OCI-LY3 (cell line): ENCODE data around the gene LRFN2.

Experiments used
- H2AFZ ChIP-seq: fragments of 200-600, 300-600 bp; shearing (Covaris generic); 2 replicates; pipeline ENCODE4 v1.6.0; 2014; ENCODE audit warnings: antibody characterized with exemption, low read depth, low read length
- H3K27ac ChIP-seq: fragments of 200-600, 300-600 bp; sonication (generic); 2 replicates; pipeline ENCODE4 v1.5.1; 2014; ENCODE audit warnings: mild to moderate bottlenecking, low read length, moderate library complexity, mixed read lengths
- H3K27me3 ChIP-seq: fragments of 200-600, 300-600 bp; sonication (generic); 2 replicates; pipeline ENCODE4 v1.6.1; 2014; ENCODE audit warnings: low read depth, low read length, mixed read lengths
- H3K36me3 ChIP-seq: fragments of 200-600, 300-600 bp; sonication (generic); replicated peaks from 2 replicates; pipeline ENCODE3; 2014; ENCODE audit warnings: low read depth, low read length, mixed read lengths
- H3K4me1 ChIP-seq: fragments of 300-600, 200-600 bp; sonication (generic); 2 replicates; pipeline ENCODE4 v1.6.1; 2014; ENCODE audit warnings: low read length, mixed read lengths
- H3K4me2 ChIP-seq: fragments of 200-600, 300-600 bp; sonication (generic); 2 replicates; pipeline ENCODE4 v1.6.1; 2014; ENCODE audit warnings: low read length, mixed read lengths
- H3K4me3 ChIP-seq: fragments of 300-600, 200-600 bp; sonication (generic); 2 replicates; pipeline ENCODE4 v1.5.1; 2014; ENCODE audit warnings: antibody characterized with exemption, mild to moderate bottlenecking, low read length, moderate library complexity
- H3K79me2 ChIP-seq: fragments of 300-600, 200-600 bp; shearing (Covaris generic); 2 replicates; pipeline ENCODE4 v1.6.1; 2014; ENCODE audit warnings: mild to moderate bottlenecking, low read length, mixed read lengths
- H3K9ac ChIP-seq: fragments of 300-600, 200-600 bp; shearing (Covaris generic); 2 replicates; pipeline ENCODE4 v1.6.0; 2014; ENCODE audit warnings: mild to moderate bottlenecking, low read length, moderate library complexity
- H3K9me3 ChIP-seq: fragments of 200-600, 300-600 bp; shearing (Covaris generic); 2 replicates; pipeline ENCODE4 v1.6.1; 2014; ENCODE audit warnings: low read length, mixed read lengths; ENCODE audit not compliant: insufficient read depth
- H4K20me1 ChIP-seq: fragments of 200-600, 300-600 bp; sonication (generic); 2 replicates; pipeline ENCODE4 v1.6.1; 2016; ENCODE audit warnings: low read length, mixed read lengths; ENCODE audit not compliant: insufficient read depth
- EZH2phosphoT487 ChIP-seq: fragments of 200-600 bp; shearing (Covaris generic); IDR thresholded peaks from 2 replicates; pipeline ENCODE4 v1.6.1; 2018; ENCODE audit warnings: antibody characterized with exemption, mixed run types, low read depth
- TF ChIP-seq, protein P1 (sequence below): fragments of 200-600, 300-600 bp; sonication (generic); IDR thresholded peaks from 2 replicates; pipeline ENCODE4 v1.5.1; 2014; ENCODE audit warnings: antibody characterized with exemption, low read length, low read depth

LRFN2 gene

DNA sequence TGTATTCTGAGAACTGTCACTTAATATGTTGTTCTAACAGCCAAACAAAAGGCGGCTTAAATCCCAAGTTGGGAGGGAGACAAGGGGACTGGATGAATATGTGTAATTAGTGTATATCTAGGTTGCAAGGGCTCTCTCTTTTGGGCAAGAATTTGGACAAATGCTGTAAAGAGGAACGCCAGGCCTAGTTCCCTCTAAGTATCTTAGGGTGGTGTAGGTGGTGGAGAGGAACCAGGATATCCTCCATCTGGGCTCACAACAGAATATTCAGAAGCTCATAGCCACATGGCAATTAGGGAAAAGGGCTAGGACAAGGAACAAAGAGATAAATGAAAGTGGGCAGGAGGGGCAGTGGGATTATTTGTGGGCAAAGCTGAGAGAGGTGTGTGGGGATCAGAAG is 149.5 kb downstream of the LRFN2 start:
- Histone ChIP-seq H3K27ac (no peak overlapping the region), H3K79me2 (no peaks in the 10 kb centered on the region)

DNA sequence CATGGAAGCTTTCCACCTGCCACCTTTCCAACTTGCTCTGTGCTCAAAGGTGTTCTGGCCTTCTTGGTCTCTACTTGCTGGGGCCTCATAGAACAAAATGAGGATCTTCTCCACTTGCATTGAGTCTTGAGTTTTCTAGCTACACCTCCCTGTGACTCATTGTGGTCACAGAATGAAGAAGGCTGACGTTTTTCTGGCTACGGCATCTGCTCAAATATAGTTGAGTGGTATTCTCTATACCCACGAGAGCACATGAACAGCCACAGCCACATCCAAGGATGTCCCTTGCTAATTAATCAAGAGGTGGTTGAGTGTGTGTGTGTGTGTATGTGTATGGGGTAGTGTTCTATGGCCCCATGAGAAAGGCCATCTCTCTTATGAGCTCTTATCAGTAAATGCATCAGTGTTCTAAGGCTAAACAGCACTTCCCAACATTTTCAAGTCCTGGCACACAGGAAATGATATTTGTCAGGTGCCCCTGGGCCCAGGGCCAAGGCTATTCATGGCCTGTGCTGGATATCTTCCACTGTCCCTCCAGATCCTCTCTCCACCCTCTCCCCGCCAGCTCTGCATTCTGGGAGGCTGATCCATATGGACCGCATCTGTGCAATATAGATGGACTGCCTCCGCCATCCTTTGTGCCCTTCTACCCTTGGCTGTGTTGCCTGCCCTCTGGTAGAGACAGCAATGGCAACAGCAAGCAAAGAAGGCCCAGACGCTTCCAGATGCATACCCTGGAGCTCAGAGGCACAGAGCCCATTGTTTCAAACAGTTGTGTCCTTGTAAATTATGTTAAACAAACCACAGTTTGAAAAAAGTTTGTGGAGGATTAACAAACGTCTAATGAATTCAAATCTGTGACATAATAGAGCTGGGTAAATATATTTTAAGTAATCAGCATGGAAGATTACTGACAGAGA is 150.2 kb downstream of the LRFN2 start:
- no peaks in the 10 kb centered on the region for H3K79me2 ChIP-seq
- TF ChIP-seq, protein P1, sequence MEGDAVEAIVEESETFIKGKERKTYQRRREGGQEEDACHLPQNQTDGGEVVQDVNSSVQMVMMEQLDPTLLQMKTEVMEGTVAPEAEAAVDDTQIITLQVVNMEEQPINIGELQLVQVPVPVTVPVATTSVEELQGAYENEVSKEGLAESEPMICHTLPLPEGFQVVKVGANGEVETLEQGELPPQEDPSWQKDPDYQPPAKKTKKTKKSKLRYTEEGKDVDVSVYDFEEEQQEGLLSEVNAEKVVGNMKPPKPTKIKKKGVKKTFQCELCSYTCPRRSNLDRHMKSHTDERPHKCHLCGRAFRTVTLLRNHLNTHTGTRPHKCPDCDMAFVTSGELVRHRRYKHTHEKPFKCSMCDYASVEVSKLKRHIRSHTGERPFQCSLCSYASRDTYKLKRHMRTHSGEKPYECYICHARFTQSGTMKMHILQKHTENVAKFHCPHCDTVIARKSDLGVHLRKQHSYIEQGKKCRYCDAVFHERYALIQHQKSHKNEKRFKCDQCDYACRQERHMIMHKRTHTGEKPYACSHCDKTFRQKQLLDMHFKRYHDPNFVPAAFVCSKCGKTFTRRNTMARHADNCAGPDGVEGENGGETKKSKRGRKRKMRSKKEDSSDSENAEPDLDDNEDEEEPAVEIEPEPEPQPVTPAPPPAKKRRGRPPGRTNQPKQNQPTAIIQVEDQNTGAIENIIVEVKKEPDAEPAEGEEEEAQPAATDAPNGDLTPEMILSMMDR = no peak
- no peak for TF ChIP-seq EZH2phosphoT487
- H3K4me3 ChIP-seq = no peak overlapping the region
- H4K20me1 ChIP-seq = no peaks in the 10 kb centered on the region
- H3K4me2 ChIP-seq = no peak overlapping the region
- H3K36me3 ChIP-seq = no peaks in the 10 kb centered on the region
- 0 out of 2 replicates have a peak, but pooled peaks cover 5% of the 10 kb centered on the region for H3K27me3 ChIP-seq
- H2AFZ ChIP-seq = no peak overlapping the region
- H3K27ac ChIP-seq = no peak overlapping the region
- peaks cover 10% of the 10 kb centered on the region for H3K4me1 ChIP-seq
- H3K9me3 ChIP-seq = no peaks in the 10 kb centered on the region
- H3K9ac ChIP-seq = no peak overlapping the region

More for the DNA sequence above, 149.5 kb downstream of the LRFN2 start:
- Histone ChIP-seq H3K9ac (no peak overlapping the region), H3K4me3 (no peak overlapping the region), H3K9me3 (no peaks in the 10 kb centered on the region), H3K4me2 (no peak overlapping the region), H2AFZ (no peak overlapping the region), H3K27me3 (0 out of 2 replicates have a peak, but pooled peaks cover 5% of the 10 kb centered on the region), H3K4me1 (peaks cover 10% of the 10 kb centered on the region), H4K20me1 (no peaks in the 10 kb centered on the region), H3K36me3 (no peaks in the 10 kb centered on the region)
- TF ChIP-seq, protein P1 = no peak
- TF ChIP-seq EZH2phosphoT487 = no peak

DNA sequence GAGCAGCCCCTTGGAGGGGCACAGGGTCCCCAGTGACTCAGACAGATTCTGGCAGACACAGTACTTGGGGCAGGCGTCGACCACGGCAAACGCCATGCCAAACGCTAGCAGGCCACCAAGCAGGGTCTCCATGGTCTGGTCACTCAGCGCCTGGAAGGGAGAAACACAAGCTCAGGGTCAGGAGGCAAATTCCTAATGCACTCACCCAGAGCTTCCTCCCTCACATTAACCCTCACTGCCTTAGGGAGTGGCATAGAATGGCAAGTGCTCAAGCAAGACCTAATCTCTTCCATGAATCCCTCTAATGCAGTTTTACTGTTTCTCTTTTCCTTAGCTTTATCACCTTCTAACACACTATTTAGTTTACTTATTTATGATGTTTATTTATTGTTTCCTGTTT is 154.2 kb downstream of the LRFN2 start:
- Histone ChIP-seq H3K36me3 (no peaks in the 10 kb centered on the region), H3K9me3 (no peaks in the 10 kb centered on the region), H3K9ac (no peak overlapping the region), H3K27ac (no peak overlapping the region), H3K79me2 (no peaks in the 10 kb centered on the region), H3K27me3 (0 out of 2 replicates have a peak, but pooled peaks cover 12% of the 10 kb centered on the region), H4K20me1 (no peaks in the 10 kb centered on the region), H2AFZ (no peak overlapping the region), H3K4me1 (peaks cover 10% of the 10 kb centered on the region), H3K4me2 (no peak overlapping the region), H3K4me3 (no peak overlapping the region)
- TF ChIP-seq, protein P1 = no peak
- TF ChIP-seq EZH2phosphoT487 = no peak

DNA sequence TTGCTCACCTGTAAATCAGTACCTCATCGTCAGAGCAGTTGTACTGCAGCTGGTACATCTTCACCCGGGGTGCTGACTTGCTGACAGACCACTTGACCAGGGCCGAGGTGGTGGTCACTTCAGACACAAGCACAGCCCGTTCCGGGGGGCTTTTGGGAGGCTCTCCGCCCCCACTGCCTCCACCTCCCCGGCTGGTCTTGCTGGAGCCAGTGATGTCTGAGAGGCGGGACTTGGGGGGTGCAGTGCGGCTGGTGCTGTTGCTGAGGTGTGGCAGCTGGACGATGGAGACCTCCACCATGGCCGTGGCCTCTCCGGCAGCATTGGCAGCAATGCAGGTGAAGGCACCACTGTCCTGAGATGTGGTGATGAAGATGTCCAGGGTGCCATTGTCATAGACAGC is 155.5 kb downstream of the LRFN2 start:
- H3K9ac ChIP-seq = no peak overlapping the region
- H2AFZ ChIP-seq = no peak overlapping the region
- no peaks in the 10 kb centered on the region for H4K20me1 ChIP-seq
- H3K36me3 ChIP-seq = no peaks in the 10 kb centered on the region
- H3K4me1 ChIP-seq = peaks cover 5% of the 10 kb centered on the region
- H3K27me3 ChIP-seq = 0 out of 2 replicates have a peak, but pooled peaks cover 12% of the 10 kb centered on the region
- no peak overlapping the region for H3K27ac ChIP-seq
- TF ChIP-seq, protein P1 = no peak
- TF ChIP-seq EZH2phosphoT487 = no peak
- no peaks in the 10 kb centered on the region for H3K79me2 ChIP-seq
- H3K4me2 ChIP-seq = no peak overlapping the region
- no peaks in the 10 kb centered on the region for H3K9me3 ChIP-seq
- H3K4me3 ChIP-seq = no peak overlapping the region
